GM23248 (cell line): ENCODE results near the gene SYNE2. TPM values are rescaled to one million over a fixed set of nuclear protein-coding genes. Genes with fewer than 3 reads are reported as not detected.

Experiments
- DNase-seq: peaks from one replicate; pipeline ENCODE4 v3.0.0-alpha.2; 2015
- H2AFZ ChIP-seq: fragments of 200-600 bp; sonication (generic); 2 replicates; pipeline ENCODE4 v1.6.1; 2016; ENCODE audit warnings: antibody characterized with exemption
- H3F3A ChIP-seq: fragments of 200-600 bp; sonication (generic); 2 replicates; pipeline ENCODE4 v1.6.1; 2016; ENCODE audit warnings: mild to moderate bottlenecking, antibody characterized with exemption, mixed run types; ENCODE audit not compliant: insufficient read depth
- H3K27ac ChIP-seq: fragments of 200-600 bp; sonication (generic); 2 replicates; pipeline ENCODE4 v1.5.1; 2016; ENCODE audit warnings: mild to moderate bottlenecking
- H3K27me3 ChIP-seq: fragments of 200-600 bp; sonication (generic); replicated peaks from 2 replicates; pipeline ENCODE4 v1.6.1; 2016; ENCODE audit warnings: mild to moderate bottlenecking; ENCODE audit not compliant: insufficient read depth
- H3K36me3 ChIP-seq: fragments of 200-600 bp; sonication (generic); 2 replicates; pipeline ENCODE4 v1.6.1; 2016; ENCODE audit warnings: low read depth, mild to moderate bottlenecking
- H3K4me1 ChIP-seq: fragments of 200-600 bp; sonication (generic); 2 replicates; pipeline ENCODE4 v1.6.1; 2016; ENCODE audit warnings: mild to moderate bottlenecking; ENCODE audit not compliant: insufficient read depth
- H3K4me2 ChIP-seq: fragments of 200-600 bp; sonication (generic); one replicate; pipeline ENCODE4 v1.6.1; 2016; ENCODE audit warnings: mild to moderate bottlenecking; ENCODE audit not compliant: unreplicated experiment
- H3K4me3 ChIP-seq: fragments of 200-600 bp; sonication (generic); 2 replicates; pipeline ENCODE4 v1.5.1; 2016; ENCODE audit warnings: mild to moderate bottlenecking
- H3K79me2 ChIP-seq: fragments of 200-600 bp; sonication (generic); 2 replicates; pipeline ENCODE4 v1.6.1; 2016; ENCODE audit warnings: mild to moderate bottlenecking; ENCODE audit not compliant: insufficient read depth
- H3K9ac ChIP-seq: fragments of 200-600 bp; sonication (generic); 2 replicates; pipeline ENCODE4 v1.6.1; 2016; ENCODE audit warnings: mild to moderate bottlenecking
- H3K9me2 ChIP-seq: fragments of 200-600 bp; sonication (generic); 2 replicates; pipeline ENCODE4 v1.6.1; 2016; ENCODE audit warnings: mixed run types, mild to moderate bottlenecking, moderate library complexity; ENCODE audit not compliant: insufficient read depth
- H3K9me3 ChIP-seq: fragments of 200-600 bp; sonication (generic); one replicate; pipeline ENCODE4 v1.6.1; 2017; ENCODE audit warnings: low read depth
- H4K20me1 ChIP-seq: fragments of 200-600 bp; sonication (generic); 2 replicates; pipeline ENCODE4 v1.6.0; 2016; ENCODE audit not compliant: insufficient read depth
- EZH2 ChIP-seq: fragments of 200-600 bp; sonication (generic); IDR thresholded peaks from 2 replicates; pipeline ENCODE4 v1.6.1; 2018; ENCODE audit warnings: antibody characterized with exemption, mild to moderate bottlenecking; ENCODE audit not compliant: insufficient read depth, poor library complexity, severe bottlenecking
- EZH2phosphoT487 ChIP-seq: fragments of 200-600 bp; sonication (generic); IDR thresholded peaks from 2 replicates; pipeline ENCODE4 v1.6.1; 2018; ENCODE audit warnings: antibody characterized with exemption, moderate library complexity, mild to moderate bottlenecking, low read depth; ENCODE audit not compliant: insufficient read depth
- WGBS, 2 experiments: methylation state at CpG; one replicate each; pipeline ENCODE4 v1.1.6; 2015 to 2017; ENCODE audit warnings: low lambda C conversion rate in 2 of 2, low coverage in 1 of 2; ENCODE audit errors: missing lambda C conversion rate in 2 of 2; 5-methylcytosine and 5-hydroxymethylcytosine counted together
- in situ Hi-C: fragments of 300-500 bp; cut with MboI; formaldehyde crosslinking; loops from 2 replicates; pipeline ENCODE4 v1.15.0; 2020
- polyA plus RNA-seq: library from polyadenylated mRNA; unstranded; fragments of >200 nt; fragmentation: Nextera tagmentation; extraction: Ambion mirVana; gene quantifications from 2 replicates; pipeline ENCODE4 v1.2.1, GENCODE V29; 2016
- total RNA-seq: library from RNA; depleted of rRNA; stranded (reverse); fragments of >200 nt; shearing (Covaris generic); gene quantifications from 2 replicates; pipeline ENCODE4 v1.2.3, GENCODE V29; 2014

The SYNE2 gene
- total and polyA plus RNA-seq, 2 experiments from 2014 or later, result 2.8 to 4.4 TPM

DNA sequence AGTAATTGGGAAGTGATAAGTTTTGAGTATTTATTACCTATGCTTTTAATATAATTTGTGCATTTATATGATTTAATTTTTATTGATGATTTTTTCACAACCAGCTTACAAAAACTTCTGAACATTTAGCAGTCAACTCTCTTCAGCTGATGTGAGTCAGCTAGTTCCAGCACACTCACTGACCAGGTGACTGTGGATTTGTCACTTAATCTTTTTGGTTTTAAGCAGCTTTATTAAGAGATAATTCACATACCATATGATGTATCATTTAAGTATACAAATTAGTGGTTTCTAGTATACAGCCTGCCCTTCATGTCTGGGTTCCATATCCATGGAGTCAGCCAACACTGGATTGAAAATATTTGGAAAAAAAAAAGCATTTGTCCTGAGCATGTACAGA, 103.5 kb downstream of the SYNE2 start:
- Histone ChIP-seq H3F3A (peaks cover 6% of the 10 kb centered on the region; the same call in 1 of the 2 replicates), H2AFZ (no peak overlapping the region), H3K4me1 (0 out of 2 replicates have a peak, but pooled peaks cover 7% of the 10 kb centered on the region), H4K20me1 (no peaks in the 10 kb centered on the region), H3K4me3 (no peak overlapping the region), H3K9ac (no peak overlapping the region), H3K9me3 (no peaks in the 10 kb centered on the region), H3K27me3 (no peaks in the 10 kb centered on the region), H3K9me2 (no peaks in the 10 kb centered on the region), H3K4me2 (no peak overlapping the region), H3K79me2 (no peaks in the 10 kb centered on the region), H3K27ac (no peak overlapping the region), H3K36me3 (no peaks in the 10 kb centered on the region)
- in situ Hi-C loops, result no loop called here
- DNase-seq, result peak; percentile 43
- no peak for TF ChIP-seq EZH2
- no peak for TF ChIP-seq EZH2phosphoT487

- Histone ChIP-seq H3K9me3 (no peaks in the 10 kb centered on the region), H3K4me2 (peak overlapping the region; percentile 23), H3K4me1 (peaks cover 7% of the 10 kb centered on the region; the same call in 1 of the 2 replicates), H3K9me2 (no peaks in the 10 kb centered on the region), H3K4me3 (no peak overlapping the region), H3K79me2 (no peaks in the 10 kb centered on the region), H4K20me1 (no peaks in the 10 kb centered on the region), H3F3A (peaks cover 8% of the 10 kb centered on the region; the same call in 1 of the 2 replicates), H3K27me3 (no peaks in the 10 kb centered on the region), H3K27ac (no peak overlapping the region), H2AFZ (no peak overlapping the region), H3K36me3 (no peaks in the 10 kb centered on the region), H3K9ac (no peak overlapping the region)
- WGBS, 2 experiments, result 77 to 81% methylated on average over 2 of the region's 2 CpGs
- in situ Hi-C loops, result no loop called here
- DNase-seq, result peak; percentile 11
- TF ChIP-seq EZH2phosphoT487 (no peak), EZH2 (no peak)
Observed at GRCh38 chr14:63960926-63961567, 108.2 kb downstream of the SYNE2 start.

DNA sequence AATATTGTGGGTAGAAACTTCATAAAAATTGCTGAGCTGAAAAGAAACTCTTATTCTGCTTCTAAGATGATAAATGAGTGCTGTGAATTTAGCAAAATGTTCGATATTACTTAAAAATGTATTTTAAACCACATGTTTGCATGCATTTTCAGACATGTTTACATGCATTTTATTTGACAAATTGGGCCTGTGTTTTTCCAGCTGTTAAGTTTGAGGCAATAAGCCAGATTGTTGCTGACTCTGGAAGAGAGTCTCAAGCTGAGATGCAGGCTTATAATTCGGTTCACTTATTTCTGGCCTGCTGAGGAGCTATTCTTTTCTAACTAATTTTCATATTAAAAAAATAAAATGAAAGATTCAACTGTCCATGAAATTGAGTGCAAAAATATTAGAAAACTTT, 110.1 kb downstream of the SYNE2 start:
- no peak overlapping the region for H3K9ac ChIP-seq
- in situ Hi-C loops, result no loop called here
- no peaks in the 10 kb centered on the region for H3K27me3 ChIP-seq
- no peak overlapping the region for H3K27ac ChIP-seq
- H2AFZ ChIP-seq, result no peak overlapping the region
- H3K79me2 ChIP-seq, result no peaks in the 10 kb centered on the region
- H3K4me2 ChIP-seq, result no peak overlapping the region
- H3K4me1 ChIP-seq, result peaks cover 7% of the 10 kb centered on the region; the same call in 1 of the 2 replicates
- H4K20me1 ChIP-seq, result no peaks in the 10 kb centered on the region
- TF ChIP-seq EZH2 (no peak), EZH2phosphoT487 (no peak)
- peaks cover 8% of the 10 kb centered on the region; the same call in 1 of the 2 replicates for H3F3A ChIP-seq
- no peak for DNase-seq
- H3K36me3 ChIP-seq, result no peaks in the 10 kb centered on the region
- H3K9me2 ChIP-seq, result no peaks in the 10 kb centered on the region
- WGBS, 2 experiments, result 62 to 68% methylated on average over 2 of the region's 2 CpGs
- H3K9me3 ChIP-seq, result no peaks in the 10 kb centered on the region
- H3K4me3 ChIP-seq, result no peak overlapping the region

DNA sequence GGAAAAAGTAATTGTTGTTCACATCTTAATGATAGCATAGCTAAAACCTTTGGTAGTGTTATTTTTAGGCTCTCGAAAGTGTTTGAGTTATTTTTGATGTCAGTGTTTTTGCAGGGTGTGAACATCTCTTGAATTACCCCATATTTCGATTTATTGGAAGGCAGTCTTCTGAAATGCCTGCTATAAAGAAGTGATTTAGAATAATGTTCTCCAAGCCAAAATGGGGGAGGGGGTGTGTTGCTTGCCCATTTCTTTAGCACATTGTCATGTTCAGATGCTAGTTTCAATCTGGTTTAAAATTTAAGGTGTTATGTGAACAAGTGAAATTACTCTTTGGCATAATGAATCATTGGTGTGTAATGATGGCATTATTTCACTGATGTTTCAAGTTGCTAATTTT, 110.6 kb downstream of the SYNE2 start:
- H3K36me3 ChIP-seq, result no peaks in the 10 kb centered on the region
- TF ChIP-seq EZH2 (no peak), EZH2phosphoT487 (no peak)
- peaks cover 7% of the 10 kb centered on the region; the same call in 1 of the 2 replicates for H3K4me1 ChIP-seq
- no peak overlapping the region for H3K9ac ChIP-seq
- no peaks in the 10 kb centered on the region for H3K27me3 ChIP-seq
- no peaks in the 10 kb centered on the region for H3K9me2 ChIP-seq
- no peaks in the 10 kb centered on the region for H3K79me2 ChIP-seq
- no peak overlapping the region for H3K4me3 ChIP-seq
- no peaks in the 10 kb centered on the region for H3K9me3 ChIP-seq
- H3F3A ChIP-seq, result peaks cover 8% of the 10 kb centered on the region; the same call in 1 of the 2 replicates
- no peak for DNase-seq
- no peak overlapping the region for H3K4me2 ChIP-seq
- 77 to 78% methylated on average over 2 of the region's 2 CpGs for WGBS, 2 experiments
- no peaks in the 10 kb centered on the region for H4K20me1 ChIP-seq
- no peak overlapping the region for H3K27ac ChIP-seq
- in situ Hi-C loops, result no loop called here
- no peak overlapping the region for H2AFZ ChIP-seq
